Measurements from ENCODE around the gene PARD3.
A peak's percentile ranks its signal among the peaks of the same experiment; 100 is the strongest.
"Not testable (repeated sequence)": the region's sequence is repeated elsewhere in the genome, so short reads cannot be mapped to it uniquely, and the experiment has no call there.

The PARD3 gene

GRCh38 chr10:34815185-34816084 lies at the start of gene PARD3:
PARD3 (minus strand) TSS chr10:34815296; CDS start chr10:34814995, 301 bp downstream.
- DNase-seq = no peak

GRCh38 chr10:34864149-34865067 lies 49.3 kb upstream of the PARD3 start:
- DNase-seq = no peak

- no peak for DNase-seq
These were observed 47.8 kb upstream of the PARD3 start for GRCh38 chr10:34862892-34863291.

- DNase-seq = peak; percentile 15
These were observed 46.4 kb upstream of the PARD3 start for GRCh38 chr10:34861293-34862021.

- no peak for DNase-seq
These were observed 44.1 kb upstream of the PARD3 start for GRCh38 chr10:34859170-34859569.

GRCh38 chr10:34858003-34858402 lies 42.9 kb upstream of the PARD3 start:
- no peak for DNase-seq

- DNase-seq = no peak
These were observed 39.1 kb upstream of the PARD3 start for GRCh38 chr10:34854147-34854601.

- DNase-seq = no peak
These were observed 38.3 kb upstream of the PARD3 start for GRCh38 chr10:34853357-34853756.

GRCh38 chr10:34850558-34850957 lies 35.5 kb upstream of the PARD3 start:
- no peak for DNase-seq

GRCh38 chr10:34850036-34850435 lies 34.9 kb upstream of the PARD3 start:
- DNase-seq = no peak

- no peak for DNase-seq
These were observed 30.0 kb upstream of the PARD3 start for GRCh38 chr10:34845070-34845469.

- DNase-seq = no peak
These were observed 29.4 kb upstream of the PARD3 start for GRCh38 chr10:34844448-34844847.

- DNase-seq = not testable (repeated sequence)
These were observed 28.4 kb upstream of the PARD3 start for GRCh38 chr10:34843470-34843869.

GRCh38 chr10:34838366-34838900 lies 23.3 kb upstream of the PARD3 start:
- DNase-seq = no peak

- DNase-seq = no peak
These were observed 20.9 kb upstream of the PARD3 start for GRCh38 chr10:34835908-34836508.

- no peak for DNase-seq
These were observed 19.2 kb upstream of the PARD3 start for GRCh38 chr10:34834274-34834673.

- DNase-seq = no peak
These were observed 15.2 kb upstream of the PARD3 start for GRCh38 chr10:34830217-34830822.

- DNase-seq = no peak
These were observed 12.0 kb upstream of the PARD3 start for GRCh38 chr10:34826857-34827766.

- DNase-seq = no peak
These were observed 11.1 kb upstream of the PARD3 start for GRCh38 chr10:34826221-34826620.

GRCh38 chr10:34825414-34825813 lies 10.3 kb upstream of the PARD3 start:
- no peak for DNase-seq

- no peak for DNase-seq
These were observed 9.8 kb upstream of the PARD3 start for GRCh38 chr10:34824870-34825269.
